T-helper 2 cell treated with Interferon-gamma antibody and Interleukin-4, amounts not matched to agents 100 ng/mL and 5 ng/mL, for 36 hours (primary cell): Measurements from ENCODE around the gene TEN1. TPM values are rescaled to one million over a fixed set of nuclear protein-coding genes. Genes with fewer than 3 reads are reported as not detected.

Experiments
- intact Hi-C: fragments of 100-400 bp; cut with micrococcal nuclease; formaldehyde crosslinking; loops from one replicate; pipeline ENCODE4 v1.15.1; 2023
- total RNA-seq: library from RNA; stranded (reverse); gene quantifications from 2 replicates; pipeline ENCODE4 v1.2.3, GENCODE V29; 2022

TEN1 gene
- total RNA-seq, 1 donor from 2014 or later = 16.7 TPM

DNA sequence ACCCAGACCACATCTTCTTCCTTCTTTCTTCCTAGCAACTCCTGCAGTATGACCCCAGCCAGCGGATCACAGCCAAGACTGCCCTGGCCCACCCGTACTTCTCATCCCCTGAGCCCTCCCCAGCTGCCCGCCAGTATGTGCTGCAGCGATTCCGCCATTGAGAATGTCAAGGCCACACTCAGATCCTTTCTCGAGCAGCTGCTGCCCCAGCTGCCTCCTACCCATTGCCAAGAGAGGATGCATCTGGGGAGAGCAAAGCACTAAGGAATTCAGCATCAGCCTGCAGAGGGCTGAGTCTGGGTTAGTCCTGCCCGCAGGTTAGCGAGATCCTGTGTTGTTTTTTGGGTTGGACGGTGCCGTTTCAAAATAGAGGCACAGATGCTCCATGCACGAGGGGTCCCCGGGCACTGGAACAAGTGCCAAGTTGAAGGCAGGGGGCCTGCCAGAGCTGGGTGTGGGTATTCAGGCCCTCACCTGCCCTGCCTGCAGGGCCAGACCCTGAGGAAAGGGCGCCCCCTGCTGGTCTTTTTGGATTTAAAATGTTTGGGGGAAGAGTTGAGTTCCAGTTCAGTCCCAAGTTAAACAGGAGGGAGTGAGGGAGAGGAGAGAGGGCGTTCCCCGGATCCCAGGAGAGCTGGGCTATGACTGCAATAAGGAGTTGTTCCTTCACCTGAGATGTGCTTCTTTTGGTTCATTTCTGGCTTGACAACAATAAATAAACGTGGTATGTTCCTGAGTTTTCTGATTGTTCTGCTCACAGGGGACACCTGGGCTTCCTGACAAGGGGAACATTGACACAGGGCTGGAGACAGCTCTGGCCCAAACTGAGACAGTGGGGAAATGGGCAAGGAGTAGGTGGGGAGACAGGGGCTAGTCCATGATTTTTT lies 26.5 kb downstream of the TEN1 start:
- intact Hi-C loops = loop anchor here (1.0 kb wide), 1 partner anchor 100 kb away; no protein-coding TSS in a partner anchor

DNA sequence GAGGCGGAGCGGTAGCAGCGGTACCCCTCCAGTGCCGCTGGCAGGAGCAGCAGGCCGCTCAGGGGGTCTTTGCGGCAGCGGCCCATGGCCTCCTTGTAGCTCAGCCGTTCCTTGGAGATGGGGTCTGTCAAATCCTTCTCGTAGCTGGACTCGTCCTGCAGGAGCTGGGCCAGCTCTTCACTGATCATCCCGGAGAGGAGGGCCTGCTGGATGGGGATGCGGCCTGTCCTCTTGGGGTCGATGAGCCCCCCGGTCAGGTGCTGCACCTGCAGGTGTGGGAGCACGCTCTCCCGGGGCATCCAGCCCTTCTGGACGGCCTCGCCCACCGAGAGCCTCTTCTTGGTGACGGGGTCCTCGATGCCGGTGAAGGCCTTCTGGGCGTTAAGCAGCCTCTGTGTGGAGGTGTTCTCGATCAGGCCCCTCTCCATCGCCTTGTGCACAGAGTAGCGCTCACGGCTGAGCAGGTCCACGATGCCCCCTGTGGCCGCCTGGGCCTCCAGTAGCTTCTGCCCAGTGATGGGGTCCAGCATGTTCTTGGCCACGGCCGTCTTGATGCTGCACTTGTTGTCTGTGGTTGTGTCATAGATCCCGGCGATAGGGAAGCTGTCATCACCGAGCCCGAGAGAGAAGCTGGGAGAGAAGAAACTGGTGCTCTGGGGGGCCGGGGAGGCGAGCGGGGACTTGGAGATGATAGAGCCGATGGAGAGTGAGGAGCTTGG lies 28.2 kb downstream of the TEN1 start:
- intact Hi-C loops = no loop called here

DNA sequence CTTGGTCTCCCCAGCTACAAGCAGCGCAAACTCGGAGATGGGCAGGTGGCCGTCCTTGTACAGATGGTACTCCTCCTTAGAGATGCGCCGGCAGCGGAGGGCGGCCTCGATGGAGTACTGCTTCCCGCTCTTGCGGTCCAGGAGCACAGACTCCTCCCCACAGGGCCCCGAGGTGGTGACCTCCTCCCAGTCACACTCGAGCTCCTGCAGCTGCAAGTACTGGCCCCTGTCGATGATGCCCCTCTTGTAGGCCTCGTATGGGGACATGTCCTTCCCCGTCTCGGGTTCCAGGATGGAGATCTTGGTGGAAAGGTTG lies 28.8 kb downstream of the TEN1 start:
- intact Hi-C loops = no loop called here

DNA sequence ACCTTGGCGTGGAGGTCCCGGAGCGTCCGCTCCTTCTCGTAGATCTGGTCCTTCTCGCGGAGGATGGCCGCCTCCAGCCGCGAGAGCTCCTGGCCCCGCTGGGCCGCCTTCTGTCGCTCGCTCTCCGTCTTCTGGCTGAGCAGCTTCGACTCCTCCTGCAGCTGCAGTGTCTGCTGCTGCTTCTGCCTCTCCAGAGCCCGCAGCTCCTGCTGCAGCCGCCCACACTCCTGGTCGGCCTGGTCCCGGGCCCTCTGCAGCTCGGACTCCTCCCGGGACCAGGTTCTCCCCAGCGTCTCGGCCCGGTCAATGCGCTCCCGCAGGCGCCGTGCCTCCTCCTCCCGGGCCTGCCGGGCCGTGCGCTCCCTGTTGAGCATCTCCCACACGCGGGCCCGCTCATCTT lies 29.2 kb downstream of the TEN1 start:
- intact Hi-C loops = no loop called here

DNA sequence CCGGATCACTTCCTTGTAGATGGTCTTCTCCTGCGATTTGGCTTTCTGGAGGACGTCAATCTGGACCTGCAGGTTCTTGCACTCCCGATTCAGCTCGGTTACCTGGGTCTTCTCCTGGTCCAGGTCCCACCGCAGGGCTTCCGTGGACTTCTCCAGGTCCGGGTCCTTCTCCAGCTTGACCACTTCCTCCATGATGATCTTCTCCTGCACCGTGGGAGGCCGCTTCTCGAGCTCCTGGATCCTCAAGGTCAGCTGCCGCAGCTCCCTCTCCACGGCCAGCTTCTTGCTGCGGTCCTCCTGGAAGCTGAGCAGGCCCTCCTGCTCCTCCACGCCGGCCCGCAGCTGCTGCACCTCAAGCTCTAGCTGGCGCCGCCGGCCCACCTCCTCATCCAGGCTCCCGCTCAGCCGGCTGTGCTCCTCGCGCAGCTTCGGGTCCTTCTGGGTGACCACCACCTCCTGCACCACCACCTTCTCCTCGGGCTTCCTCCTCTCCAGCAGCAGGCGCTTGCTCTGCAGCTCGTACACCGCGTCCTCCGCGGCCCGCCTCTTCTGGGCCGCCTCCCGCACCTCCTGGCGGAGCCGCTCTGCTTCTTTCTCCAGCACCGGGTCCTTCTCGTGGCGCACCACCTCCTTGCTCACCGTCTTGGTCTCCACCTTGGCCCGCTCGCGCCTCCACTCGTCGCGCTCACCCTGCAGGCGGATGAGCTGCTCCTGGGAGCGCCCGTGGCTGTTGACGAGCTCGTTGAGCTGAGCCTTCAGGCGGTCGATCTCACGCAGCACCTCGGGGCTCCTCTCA lies 29.8 kb downstream of the TEN1 start:
- intact Hi-C loops = no loop called here

DNA sequence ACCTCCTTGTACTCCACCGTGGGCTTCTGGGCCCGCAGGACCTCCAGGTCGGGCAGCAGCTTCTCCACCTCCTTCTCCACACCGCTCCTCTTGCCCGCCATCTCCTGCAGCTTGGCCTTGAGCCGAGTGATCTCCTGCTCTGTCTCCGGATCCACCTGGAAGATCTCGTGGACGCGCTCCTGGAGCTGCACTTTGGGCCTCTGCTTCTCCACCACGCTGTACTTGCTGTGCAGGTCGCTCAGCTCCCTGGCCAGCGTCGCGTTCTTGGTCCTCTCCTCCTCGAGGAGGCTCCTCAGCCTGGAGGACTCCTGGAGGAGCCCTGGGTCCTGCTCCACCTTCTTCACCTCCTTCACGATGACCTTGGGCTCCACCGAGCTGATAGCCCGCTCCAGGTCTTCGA lies 30.4 kb downstream of the TEN1 start:
- intact Hi-C loops = no loop called here

DNA sequence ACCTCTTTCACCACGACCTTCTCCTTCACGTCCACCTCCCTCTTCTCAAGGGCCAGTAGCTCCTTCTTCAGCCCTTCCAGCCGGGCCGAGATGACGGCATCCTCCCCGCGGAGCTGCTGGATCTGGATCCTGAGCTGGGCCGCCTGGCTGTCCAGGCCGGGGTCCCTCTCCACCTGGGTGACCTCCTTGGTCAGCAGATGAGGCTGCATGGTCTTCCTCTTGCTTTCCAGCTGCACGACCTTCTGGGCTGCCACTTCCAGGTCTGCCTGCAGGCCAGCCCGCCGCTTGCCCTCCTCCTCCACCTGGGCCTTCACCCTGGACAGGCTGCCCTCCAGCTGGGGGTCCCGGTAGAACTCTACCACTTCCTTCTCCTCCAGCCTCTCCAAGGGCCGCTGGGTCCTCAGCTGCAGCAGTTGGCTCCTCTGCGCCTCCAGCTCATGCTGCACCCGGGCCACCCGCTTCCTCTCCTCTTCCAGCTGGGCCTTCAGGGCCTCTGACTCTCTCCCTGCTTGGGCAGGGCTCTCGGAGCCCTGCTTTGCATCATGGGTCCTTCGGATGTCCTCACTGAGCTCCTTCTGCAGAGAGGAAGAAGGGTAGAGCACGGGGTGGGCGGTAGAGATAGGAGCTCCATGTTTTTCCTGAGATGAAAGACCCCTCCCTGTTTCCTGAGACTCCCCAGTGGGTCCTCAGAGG lies 31.1 kb downstream of the TEN1 start:
- intact Hi-C loops = no loop called here

DNA sequence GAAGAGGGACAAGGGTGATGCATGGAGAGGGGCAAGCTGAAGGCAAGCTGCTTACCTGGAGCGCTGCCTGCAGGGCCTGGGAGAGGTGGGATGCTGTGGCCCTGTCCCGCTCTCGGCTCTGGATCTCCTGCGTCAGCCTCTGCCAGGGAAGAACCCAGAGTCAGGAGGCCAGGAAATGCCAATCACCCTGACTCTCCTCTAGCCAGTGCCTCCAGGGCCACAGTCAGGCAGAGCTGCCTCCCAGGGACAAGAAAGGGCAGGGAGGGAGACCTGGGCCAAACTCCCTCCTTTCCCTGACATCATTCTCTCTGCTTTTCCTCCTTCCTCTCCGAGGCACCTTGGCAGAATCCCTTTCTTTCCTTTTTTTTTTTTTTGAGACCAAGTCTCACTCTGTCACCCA lies 32.9 kb downstream of the TEN1 start:
- intact Hi-C loops = no loop called here

DNA sequence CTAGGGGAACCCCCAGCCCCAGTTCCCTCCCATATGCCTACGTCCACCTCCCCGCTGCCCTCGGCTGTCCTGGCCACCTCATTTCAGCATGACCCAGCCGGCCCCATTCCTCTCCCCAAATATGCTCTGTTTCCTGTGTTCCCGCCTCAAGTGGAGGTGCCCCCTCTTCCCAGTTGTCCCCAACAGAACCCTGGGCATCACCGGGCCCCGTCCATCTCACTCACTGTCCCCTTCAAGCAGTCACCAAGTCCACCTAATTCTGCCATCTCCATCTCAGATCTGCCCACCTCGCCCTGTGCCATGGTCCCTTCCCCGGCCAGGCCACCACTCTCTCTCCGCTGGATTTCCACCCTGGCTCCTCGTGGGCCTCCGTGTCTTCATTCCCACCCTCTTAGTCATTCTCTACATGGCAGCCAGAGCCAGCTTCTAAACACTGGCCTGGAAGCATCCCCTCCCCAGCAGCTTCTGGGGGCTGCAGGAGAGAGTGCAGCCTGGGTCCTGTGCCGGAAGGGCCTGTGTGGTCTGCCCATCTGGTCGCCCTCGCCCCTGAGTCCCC lies 34.4 kb downstream of the TEN1 start:
- intact Hi-C loops = no loop called here

DNA sequence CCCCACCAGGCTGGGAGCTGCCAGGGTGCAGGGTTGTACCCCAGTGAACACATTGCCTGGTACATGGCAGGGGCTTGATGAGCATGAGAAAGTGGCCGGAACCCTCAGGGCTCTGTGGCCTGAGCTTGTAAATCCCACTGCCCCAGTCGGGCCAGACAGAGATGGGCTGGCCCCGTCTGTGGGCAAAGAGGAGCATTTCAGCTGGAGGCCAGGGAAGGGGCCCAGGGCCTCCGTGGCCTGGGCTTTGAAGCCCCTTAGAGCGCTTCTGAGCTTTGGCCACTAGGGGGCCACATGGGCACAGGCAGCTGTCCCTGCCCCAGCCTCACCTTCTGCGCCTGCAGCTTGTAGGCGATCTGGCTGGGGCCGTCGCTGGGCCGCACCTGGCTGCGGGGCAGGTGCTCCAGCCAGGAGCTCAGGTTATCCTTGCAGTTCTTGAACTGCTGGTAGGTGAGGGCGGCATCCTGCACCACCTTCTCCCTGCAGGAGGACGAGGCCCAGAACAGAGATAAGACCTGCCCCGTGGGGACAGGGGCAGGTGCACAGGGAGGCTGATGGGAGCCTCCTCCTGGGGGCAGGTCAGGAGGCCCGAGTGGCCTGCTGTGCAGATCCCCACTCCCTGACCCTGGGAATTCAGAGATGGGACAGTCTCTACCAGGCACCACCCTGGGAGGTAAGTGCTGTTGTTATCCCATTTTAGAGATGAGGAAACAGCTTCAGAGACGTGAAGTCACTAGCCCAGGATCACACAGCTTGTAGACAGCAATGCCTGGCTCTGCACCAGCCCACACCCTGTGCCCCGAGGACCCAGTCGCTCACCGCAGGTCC lies 35.3 kb downstream of the TEN1 start:
- intact Hi-C loops = loop anchor here (1.0 kb wide), 2 partner anchors 265 to 285 kb away; no protein-coding TSS in a partner anchor

DNA sequence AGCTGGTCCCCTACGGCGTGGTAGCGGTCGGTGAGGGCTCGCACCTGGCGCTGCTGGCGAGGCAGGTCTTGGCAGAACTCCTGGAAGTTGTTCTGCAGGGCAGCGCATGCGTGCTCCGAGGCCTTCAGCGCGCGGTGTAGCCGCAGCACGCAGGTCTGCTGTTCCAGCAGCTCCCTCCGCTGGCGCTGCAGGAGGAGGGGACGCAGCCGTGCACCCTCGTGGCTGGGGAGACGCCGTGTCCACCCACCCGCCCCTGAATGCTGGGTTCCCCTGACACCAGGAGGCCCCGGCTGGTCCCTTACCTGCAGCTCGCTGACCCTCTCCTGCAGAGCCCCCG lies 35.9 kb downstream of the TEN1 start:
- intact Hi-C loops = loop anchor here (1.0 kb wide), 2 partner anchors 264 to 284 kb away; no protein-coding TSS in a partner anchor

DNA sequence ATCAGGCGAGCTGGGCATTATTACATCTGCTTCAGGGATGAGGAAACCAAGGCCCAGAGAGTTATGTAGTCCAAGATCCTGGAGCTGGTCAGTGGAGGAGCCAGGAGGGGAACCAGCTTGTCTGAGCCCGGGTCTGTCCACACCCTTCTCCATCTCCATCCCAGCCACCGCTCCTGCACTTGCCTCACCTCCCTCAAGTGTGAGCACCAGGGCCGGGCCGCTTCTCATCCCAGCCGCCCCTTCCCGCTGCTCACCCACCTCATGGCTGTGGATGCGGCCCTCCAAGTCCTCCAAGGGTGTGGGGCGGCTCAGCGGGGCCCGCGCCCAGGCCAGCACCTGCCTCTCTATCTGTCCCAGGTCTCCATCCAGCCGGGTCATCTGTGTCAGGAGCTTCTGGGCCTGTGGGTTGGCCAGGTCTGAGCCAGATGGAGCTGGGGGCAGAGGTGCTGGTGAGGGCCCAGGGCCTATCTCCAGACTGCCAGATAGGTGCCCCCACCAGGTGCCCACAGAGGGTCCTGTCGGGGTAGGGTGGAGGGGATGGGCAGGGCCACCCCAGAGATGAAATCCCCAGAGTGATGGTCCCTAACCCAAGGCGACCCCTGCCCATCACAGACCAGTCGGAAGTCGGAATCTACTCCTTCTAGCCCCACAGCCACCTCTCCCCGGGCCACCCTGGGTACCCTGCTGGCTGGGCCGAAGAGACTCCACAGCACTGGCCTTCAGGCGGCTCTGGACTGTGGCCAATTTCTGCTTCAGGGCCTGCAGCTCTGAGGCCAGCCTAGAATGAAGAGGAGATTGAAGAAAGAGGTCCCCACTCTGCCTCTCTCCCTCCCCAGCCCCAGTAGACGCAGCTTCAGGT lies 38.7 kb downstream of the TEN1 start:
- intact Hi-C loops = no loop called here

DNA sequence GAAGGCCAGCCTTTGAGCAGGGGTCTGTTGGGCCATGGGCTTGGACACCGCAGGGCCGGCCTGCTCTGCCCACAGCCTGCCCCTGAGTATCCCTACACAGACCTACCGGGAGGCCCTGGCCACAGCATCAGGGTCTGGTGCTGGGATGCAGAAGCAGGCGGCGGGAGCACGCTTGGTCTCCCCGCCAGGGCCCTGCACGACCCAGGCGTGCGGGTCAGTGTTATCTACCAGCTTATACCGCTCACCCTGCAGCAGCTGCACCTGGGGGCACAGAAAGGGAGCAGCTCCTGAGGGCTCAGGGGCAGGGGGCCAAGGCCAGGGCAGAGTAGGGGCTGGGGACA lies 39.3 kb downstream of the TEN1 start:
- intact Hi-C loops = no loop called here

DNA sequence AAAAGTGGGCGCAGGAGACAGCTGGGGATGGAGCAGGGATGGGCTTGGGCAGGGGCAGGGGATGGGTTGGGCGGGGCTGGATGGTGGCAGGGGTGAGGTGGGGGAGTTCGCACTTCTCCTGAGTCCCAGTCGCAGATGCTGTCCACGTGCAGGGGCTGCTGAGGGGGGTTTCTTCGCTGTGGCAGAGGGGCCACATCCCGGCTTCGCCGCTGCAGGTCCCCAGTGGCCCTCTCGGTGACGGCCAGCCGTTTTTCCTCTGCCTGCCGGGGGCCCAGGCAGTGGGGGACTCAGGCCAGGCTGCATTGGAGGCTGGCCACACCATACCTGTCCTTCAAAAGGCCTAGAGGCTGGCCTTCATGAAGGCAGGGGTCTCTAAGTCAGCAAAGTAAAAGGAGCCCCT lies 39.8 kb downstream of the TEN1 start:
- intact Hi-C loops = no loop called here

DNA sequence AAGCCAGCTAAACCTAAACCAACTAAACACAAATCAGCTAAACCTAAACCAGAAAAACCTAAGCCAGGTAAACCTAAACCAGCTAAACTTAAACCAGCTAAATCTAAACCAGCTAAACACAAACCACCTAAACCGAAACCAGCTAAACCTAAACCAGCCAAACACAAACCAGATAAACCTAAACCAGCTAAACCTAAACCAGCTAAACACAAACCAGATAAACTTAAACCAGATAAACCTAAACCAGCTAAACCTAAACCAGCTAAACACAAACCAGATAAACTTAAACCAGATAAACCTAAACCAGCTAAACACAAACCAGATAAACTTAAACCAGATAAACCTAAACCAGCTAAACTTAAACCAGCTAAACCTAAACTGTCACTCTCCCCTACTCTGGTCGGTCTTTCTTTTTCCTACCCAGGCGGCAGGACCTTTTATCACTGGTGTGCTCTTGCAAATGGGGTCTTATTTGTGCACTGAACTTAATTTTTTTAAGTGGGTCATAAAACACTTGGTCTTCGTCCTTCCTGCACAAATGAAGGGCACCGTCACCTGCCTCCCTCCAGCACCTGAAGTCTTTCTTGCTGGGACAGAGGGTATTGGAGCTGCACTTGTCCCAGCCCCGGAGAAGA lies 40.9 kb downstream of the TEN1 start:
- intact Hi-C loops = no loop called here

DNA sequence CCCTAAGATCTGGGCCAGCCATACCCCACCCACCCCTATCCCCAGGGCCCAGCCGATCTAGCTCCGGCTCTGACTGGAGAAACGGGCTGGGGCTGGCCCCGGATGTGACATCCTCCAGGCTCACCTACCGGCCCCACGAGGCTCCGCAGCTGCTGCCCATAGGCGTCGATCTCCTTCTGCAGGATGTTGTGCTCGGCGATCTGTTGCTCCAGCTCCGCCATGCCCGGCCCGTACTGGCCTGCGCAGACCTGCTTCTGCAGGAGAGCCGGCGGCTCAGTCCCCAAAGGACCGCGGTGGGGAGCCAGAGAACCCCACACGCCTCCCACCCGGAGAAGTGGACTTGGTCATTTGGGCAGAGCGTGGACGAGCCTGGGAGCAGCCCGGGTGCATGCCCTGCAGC lies 43.2 kb downstream of the TEN1 start:
- intact Hi-C loops = no loop called here

DNA sequence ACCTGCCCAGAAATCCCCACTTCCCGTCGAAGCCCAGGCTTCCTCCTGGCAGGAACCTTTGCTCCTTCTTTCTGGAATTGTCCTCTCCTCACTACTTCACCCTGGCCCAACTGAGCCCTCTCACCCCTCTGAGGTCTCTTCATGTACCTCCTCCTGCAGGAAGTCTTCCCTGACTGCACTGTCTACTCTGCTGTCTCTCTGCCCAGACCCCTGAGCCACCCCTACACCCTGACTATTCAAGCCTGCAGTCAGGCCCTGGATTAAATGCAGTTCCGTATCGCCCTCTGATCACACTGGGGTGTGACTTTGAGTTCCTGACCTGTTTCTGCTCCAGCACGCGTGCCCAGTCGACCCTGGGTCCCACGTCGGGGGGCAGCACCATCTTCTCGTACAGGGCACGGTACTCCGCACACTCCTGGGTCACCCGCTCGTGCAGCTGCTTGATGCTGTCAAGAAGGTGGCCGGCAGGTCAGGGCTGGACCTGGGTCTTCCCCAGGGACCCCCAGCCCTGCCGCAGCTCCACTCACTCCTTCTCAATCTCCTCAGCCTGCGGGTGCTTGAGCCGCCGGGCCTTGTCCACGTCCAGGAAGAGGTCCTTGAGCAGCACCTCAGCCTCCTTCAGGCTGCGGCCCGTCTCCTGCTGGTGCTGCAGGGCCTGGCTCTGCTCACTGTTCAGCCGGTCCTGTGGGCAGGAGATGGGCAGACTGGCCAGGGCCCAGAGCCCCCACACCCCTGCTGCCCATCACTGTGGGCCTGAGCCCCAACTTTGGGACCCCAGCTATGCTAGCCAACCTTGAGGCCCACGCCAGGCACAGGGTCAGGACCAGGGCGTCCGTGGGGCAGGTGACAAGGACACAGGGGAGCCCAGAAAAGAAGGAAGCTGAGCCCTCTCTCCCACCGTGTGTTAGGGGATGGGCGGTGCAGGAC lies 44.2 kb downstream of the TEN1 start:
- intact Hi-C loops = no loop called here

DNA sequence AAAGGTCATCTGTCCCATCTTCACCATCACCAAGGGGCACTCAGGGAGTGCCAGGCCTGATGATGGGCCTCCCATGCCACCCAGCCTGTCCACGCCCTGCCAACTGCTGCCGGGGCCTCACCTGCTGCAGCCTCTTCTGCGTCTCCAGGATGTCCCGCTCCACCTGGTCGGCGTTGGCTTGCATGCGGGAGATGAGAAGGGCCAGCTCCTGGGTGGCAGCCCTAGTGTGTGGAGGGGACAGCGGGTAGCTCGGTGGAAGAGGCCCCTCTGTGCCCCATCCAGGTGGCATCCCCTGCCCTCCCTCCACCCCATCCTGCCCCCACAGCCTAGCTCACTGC lies 44.8 kb downstream of the TEN1 start:
- intact Hi-C loops = no loop called here
